Measurements from ENCODE around the gene PTGS1.

Gene PTGS1

GRCh38 chr9:122426723-122427122, 55.9 kb downstream of the PTGS1 start:
- no peak overlapping the region for H3K4me3 ChIP-seq (ENCODE audit: low read length)
- DNase-seq (ENCODE audit: low read depth, low spot score) = no peak

GRCh38 chr9:122442568-122442967, 71.7 kb downstream of the PTGS1 start:
- no peak overlapping the region for H3K4me3 ChIP-seq (ENCODE audit: low read length)
- DNase-seq (ENCODE audit: low read depth, low spot score) = no peak

GRCh38 chr9:122444041-122444733, 73.4 kb downstream of the PTGS1 start:
- no peak for DNase-seq (ENCODE audit: low read depth, low spot score)

More at GRCh38 chr9:122444041-122444733, 73.4 kb downstream of the PTGS1 start:
- H3K4me3 ChIP-seq (ENCODE audit: low read length) = no peak overlapping the region

Data from Jurkat, Clone E6-1 (cell line).